ENCODE measurements around the gene LECT2.

Gene LECT2

DNA sequence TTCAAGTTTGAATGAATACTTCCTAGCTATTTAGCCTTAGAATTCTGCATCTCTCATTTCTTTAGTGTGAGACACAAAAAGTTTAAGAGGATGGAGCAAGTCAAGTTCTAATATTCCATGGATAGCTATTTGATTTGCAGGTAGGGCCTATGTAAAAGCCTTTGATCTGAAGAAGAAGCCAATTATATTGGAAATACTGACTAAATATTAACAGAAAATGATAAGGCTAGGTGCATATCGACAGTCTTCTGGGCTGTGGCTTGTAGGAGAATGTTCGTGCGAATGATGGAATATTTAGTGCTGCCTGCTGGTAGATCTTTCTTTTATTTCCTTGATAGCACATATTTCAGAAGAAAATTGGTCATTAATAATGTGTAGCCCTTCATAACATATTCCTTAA lies at the start of gene LECT2:
Gene LECT2, minus strand, starts transcription at position 85 of the 400 bp plus-strand sequence. CDS start 150 bp downstream, outside the sequence.
- no peak for DNase-seq

DNA sequence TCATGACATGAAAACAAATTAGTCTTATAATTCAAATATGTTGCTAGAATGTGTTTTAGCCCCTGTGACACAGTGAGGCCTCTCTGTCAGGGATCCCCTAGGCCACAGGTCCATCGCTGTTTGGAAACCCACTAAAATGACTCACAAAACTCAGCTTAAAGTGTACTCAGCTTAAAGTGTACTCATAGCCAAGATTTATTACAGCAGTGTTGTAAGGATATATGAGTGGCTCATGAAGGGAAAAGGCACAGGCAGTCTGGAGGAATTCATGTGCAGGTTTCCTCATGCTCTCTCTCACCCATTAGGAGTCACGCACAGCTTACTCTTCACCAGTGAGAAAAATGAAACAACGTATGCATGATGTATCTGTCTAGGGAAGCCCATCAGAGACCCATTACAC lies 49.7 kb upstream of the LECT2 start:
- DNase-seq = no peak

- no peak for DNase-seq
These were observed 46.7 kb upstream of the LECT2 start for GRCh38 chr5:136001466-136001981.

GRCh38 chr5:136000932-136001331 lies 46.1 kb upstream of the LECT2 start:
- DNase-seq = no peak

DNA sequence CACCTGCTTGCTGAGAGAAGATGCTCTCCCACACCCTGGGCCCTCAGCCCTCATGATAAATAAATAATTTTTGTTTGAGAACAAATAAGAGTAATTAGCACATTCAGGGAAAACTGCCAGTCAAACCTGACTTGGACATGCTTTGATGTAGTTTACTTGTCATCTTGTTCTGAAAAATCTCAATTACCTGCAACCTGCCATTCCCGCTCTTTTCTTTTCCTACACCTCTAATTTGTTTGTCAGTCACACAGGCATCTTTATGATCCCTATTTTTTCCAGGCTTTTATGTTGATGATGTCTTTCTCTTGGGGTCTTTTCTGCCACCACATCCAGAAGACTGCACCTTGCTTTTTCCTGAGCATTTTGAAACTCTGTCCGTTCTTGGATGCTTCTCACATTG lies 45.4 kb upstream of the LECT2 start:
- DNase-seq = no peak

DNA sequence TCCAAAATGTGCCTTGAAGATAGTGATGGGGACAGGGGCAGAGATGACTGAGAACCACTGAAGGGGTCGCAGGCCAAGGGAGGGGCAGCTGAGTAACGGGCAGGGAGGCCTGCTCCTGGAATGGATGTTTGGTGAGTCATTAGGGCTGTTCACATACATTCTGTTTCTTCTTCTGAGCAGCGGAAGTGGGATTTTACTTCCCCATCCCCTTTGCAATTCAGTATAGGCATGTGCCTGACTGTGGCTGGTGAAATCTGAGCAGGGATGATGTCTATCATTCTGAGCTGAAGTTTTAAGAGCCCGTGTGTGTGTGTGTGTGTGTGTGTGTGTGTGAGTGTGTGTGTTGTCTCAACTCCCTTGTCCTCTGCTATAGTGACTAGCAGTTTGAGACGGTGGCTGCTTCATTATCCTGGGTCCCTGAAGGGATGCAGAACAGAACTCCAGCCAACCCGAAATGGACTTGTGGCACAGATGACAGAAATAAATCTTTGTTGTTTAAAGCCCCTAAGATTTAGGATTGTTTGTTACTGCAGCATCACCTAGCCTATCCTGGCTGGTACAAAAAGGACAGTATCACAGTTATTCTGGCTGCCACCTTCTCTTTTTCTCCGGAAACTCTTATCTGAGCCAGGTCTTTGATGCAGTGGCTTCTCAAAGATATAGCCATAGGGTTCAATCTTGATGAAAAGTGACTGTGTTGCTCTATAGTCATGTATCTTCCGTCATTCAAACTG lies 44.8 kb upstream of the LECT2 start:
- DNase-seq = no peak

DNA sequence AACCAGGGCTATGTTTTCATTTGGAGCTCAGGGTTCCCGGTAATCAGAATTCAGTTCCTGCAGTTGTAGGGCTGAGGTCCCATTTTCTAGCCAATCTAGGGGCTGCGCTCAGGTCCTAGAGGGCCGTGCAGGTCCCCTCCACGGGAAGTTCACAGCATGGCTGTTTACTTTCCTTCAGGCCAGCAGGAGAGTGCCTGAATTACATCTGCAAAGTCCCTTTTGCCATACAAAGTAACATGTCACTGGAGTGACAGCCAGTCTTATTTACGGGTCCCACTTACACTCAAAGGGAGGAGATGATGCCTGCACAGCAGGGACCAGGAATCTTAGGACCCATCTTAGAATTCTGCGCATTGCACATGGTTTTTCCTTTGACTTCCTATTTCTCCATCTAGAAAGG lies 44.1 kb upstream of the LECT2 start:
- DNase-seq = no peak

DNA sequence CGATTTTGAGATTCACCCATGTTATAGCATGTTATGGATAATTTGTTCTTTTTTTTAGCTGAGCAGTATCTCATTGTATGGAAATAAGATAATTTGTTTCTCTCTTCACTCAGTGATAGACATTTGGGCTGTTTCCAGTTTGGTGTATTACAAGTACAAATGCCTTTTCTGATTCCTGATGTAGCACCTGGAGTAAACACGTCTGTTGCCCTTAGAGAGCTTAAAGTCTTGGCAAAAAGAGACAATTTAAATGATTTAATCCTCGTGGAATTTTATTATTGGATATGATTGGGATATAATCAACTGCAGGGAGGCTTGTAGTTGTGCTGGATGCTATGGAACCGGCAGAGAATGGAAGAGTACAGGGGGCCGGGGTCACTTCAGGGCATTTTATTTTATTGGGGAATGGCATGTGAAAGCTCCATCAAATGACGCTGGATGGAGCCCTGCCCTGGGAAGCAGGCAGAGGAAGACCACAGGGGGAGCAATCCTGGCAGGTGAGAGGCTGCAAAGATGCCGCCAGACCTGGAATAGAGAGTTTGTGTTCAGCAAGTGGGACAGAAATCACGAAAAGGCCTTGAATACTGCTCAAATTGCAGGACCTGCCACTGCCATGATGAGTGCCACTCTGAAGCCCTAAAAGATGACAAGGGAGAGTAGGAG lies 43.0 kb upstream of the LECT2 start:
- no peak for DNase-seq

DNA sequence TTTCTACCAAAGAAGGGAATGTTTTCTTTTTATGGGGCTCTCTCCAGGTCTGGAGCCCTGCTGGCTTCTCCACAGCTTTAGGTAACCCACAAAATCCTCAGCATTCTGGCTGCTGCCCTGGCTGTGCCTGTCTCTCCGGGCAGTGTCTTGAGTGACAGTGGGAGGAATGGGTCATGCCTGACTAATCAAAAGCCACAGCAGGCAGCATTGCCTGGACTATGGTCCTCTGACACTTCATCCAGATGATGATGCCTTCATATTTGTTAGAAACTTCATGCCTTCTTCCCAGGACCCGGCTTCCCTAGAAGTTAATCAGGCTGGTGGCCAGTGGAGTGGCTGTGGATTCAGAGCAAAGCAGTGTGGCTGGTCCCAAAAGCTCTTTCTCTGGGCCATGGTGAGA lies 41.8 kb upstream of the LECT2 start:
- no peak for DNase-seq

DNA sequence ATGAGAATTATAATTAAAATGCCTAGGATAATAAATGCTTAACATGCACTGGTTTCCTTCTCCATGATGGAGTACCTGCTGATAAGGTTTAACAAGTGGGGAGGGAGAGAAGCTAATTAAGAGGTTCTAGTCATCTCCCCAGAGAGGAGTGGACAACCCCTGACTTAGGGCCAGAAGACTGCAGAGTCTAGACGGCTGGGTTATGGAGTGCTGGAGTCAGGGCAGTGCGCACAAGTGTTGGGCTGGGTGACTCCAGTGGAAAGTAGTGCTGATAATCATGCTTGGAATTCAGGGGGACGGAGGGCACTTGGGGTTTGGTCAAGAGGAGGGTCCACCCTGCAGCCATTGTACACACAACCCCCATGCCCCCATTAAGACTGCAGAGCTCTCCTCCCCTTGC lies 41.2 kb upstream of the LECT2 start:
- DNase-seq = no peak

GRCh38 chr5:135993880-135994636 lies 39.3 kb upstream of the LECT2 start:
- no peak for DNase-seq

- no peak for DNase-seq
These were observed 38.6 kb upstream of the LECT2 start for GRCh38 chr5:135993335-135993879.

DNA sequence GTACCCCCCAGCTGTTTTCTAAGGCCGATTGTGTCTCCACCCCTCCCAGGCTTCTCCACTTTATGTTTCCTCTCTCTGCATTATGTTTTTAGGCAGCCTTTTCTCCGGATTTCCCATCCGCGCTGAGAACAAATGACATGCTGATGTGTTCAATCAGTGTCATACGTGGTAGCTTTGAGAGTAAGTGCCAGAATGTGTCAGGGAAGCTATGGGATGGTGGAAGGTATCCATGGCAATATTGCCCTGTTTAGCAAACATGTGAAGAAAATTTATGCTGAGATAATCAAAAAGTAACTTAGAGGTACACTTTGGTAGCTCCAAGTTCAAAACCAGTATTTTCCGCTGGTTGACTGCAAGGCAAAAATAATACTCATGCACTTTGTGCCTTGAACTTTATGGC lies 36.6 kb upstream of the LECT2 start:
- no peak for DNase-seq

GRCh38 chr5:135990528-135991255 lies 35.9 kb upstream of the LECT2 start:
- DNase-seq = no peak

GRCh38 chr5:135989686-135990085 lies 34.9 kb upstream of the LECT2 start:
- no peak for DNase-seq

DNA sequence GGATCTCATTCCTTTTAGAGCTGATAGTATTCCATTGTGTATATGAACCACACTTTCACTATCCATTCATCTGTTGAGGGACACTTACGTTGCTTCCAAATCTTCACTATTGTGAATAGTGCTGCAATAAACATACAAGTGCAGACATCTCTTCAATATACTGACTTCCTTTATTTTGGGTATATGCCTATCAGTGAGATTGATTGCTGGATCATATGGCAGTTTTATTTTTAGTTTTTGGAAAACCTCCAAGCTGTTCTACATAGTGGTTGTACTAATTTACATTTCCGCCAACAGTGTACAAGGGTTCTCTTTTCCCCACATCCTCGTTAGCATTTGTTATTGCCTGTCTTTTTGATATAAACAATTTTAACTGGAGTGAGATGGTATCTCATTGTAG lies 33.8 kb upstream of the LECT2 start:
- no peak for DNase-seq

DNA sequence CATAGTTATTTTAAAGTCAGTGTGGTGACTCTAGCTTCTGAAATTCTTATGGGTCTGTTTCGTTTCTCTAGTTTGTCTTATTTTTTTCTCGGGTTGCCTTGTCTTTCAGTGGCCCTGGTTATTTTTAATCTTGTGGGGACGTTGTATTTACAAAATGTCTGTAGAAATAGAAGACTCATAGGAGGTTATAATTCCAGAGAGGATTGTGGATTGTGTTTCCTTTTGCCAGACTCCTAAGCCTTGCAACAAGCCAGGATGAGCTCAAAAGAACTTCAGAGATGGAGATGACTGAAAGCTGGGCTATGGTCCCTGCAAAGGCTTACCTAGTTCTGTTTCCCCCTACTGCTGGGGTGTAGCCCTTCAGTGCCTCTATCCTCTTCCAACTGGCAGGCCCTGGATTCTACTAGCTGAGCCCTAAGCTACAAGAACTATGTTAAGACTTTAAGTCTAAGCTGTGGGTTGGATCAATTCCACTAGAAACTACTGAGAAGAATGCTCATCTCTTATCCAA lies 32.2 kb upstream of the LECT2 start:
- DNase-seq = no peak

- no peak for DNase-seq
These were observed 31.6 kb upstream of the LECT2 start for GRCh38 chr5:135986401-135986800.

DNA sequence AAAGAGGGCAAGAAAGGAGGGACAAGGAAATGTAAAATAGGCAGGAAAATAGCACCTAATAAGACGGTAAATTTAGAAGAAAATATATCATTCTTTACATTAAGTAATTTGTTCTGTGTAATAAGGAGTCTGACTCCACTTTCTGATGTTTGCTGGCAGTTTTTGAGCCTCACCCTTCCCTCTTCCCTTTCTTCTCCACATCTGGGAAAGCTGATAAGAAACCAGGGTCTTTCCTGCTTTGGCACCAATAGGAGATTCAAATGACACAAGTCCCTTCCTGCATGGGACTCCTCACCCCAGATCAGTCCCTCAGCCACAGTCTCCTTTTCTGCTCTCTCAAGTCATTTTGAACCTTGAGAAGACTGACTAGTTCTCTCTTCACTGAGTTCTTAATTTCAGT lies 31.2 kb upstream of the LECT2 start:
- DNase-seq = no peak

DNA sequence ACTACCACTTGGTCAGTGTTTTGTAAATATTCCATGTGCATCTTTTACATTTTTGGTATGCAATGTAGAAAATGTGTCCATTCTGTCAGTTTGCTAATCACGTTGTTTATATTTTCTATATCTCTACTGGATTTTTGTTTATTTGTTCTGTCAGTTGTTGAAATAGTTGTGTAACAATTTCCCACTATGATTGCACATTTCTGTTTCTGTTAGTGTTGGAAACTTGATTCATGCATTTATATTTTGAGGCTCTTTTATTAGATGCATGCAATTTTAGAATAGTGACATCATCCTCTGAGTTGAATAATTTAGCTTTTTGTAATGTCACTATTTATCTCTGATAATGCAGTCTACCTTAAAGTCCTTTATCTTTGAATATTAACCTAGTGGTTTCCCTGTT lies 25.8 kb upstream of the LECT2 start:
- DNase-seq = no peak

DNA sequence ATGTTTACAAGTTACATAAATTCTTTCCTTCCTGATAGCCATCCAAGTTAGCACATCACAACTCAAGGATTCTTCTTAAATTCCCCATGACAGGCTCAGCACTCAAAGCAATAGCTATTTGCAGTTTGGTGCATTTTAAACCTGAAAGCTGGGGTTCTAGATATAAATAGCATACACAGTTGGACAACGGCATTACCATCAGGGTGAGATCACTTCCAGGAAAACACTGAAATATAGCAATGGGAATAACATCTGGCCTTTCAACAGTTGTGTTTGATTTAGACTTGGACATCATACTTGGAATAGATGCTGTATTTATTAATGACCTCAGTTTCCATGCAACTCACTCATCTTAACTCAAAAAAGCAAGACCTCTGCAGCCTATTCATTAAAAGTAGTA lies 24.7 kb upstream of the LECT2 start:
- no peak for DNase-seq

DNA sequence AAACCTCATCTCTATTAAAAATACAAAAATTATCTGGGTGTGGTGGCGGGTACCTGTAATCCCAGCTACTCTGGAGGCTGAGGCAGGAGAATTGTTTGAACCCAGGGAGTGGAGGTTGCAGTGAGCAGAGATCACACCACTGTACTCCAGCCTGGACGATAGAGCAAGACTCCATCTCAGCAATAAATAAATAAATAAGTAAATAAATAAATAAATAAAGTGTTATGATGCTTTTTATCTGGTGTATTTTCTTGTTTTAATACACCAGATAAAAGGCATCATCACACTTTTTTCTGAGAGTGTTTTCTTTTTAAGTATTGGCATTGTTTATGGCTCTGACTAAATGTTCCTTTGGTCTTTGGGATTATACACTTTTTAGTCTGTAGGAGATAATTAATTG lies 24.2 kb upstream of the LECT2 start:
- DNase-seq = no peak

- no peak for DNase-seq
These were observed 23.4 kb upstream of the LECT2 start for GRCh38 chr5:135978212-135978631.
